Activated B cell treated with CpG ODN at 0.5 μM for 24 hours (primary cell): Measurements from ENCODE around the gene DOCK3. TPM values are rescaled to one million over a fixed set of nuclear protein-coding genes. Genes with fewer than 3 reads are reported as not detected.
"Not testable (repeated sequence)": the region's sequence is repeated elsewhere in the genome, so short reads cannot be mapped to it uniquely, and the experiment has no call there.

Source experiments
- ATAC-seq: fragments of 200-7000 bp; cut with Tn5 transposase; one replicate; pipeline ENCODE4 v1.10.0; 2021; ENCODE audit warnings: low read depth, mild to moderate bottlenecking, moderate library complexity
- CTCF ChIA-PET: fragments of 350-600 bp; sonication (Branson Sonifier 250); formaldehyde crosslinking; loops from one replicate; lab custom pipeline; 2021; ENCODE audit warnings: antibody characterized with exemption; lab: Charles Lee
- POLR2A ChIA-PET: fragments of 350-600 bp; sonication (Branson Sonifier 250); formaldehyde crosslinking; loops from one replicate; lab custom pipeline; 2021; ENCODE audit warnings: antibody characterized with exemption; lab: Charles Lee
- DNase-seq: peaks from one replicate; pipeline ENCODE4 v3.0.0; 2022
- H3K27ac Mint-ChIP-seq: one replicate; pipeline ENCODE4 v1.8.0; 2020; ENCODE audit warnings: mixed read lengths
- H3K27me3 Mint-ChIP-seq: one replicate; pipeline ENCODE4 v1.8.0; 2021; ENCODE audit warnings: mixed read lengths
- H3K36me3 Mint-ChIP-seq: one replicate; pipeline ENCODE4 v1.8.0; 2021; ENCODE audit warnings: low read depth, mixed read lengths
- H3K4me1 Mint-ChIP-seq: one replicate; pipeline ENCODE4 v1.8.0; 2021; ENCODE audit warnings: mixed read lengths
- H3K4me3 Mint-ChIP-seq: one replicate; pipeline ENCODE4 v1.8.0; 2020; ENCODE audit warnings: mild to moderate bottlenecking, mixed read lengths
- H3K9me3 Mint-ChIP-seq: one replicate; pipeline ENCODE4 v1.8.0; 2020; ENCODE audit warnings: mixed read lengths
- CTCF ChIP-seq: fragments of 200-600 bp; IDR thresholded peaks from one replicate; pipeline ENCODE4 v1.8.0; 2022; ENCODE audit warnings: antibody characterized with exemption, mild to moderate bottlenecking
- intact Hi-C: fragments of 100-400 bp; cut with micrococcal nuclease; formaldehyde crosslinking; loops from one replicate; pipeline ENCODE4 v1.15.1; 2024
- total RNA-seq: library from RNA; stranded (reverse); gene quantifications from 2 replicates; pipeline ENCODE4 v1.2.3, GENCODE V29; 2022

DOCK3 gene
- total RNA-seq, 1 donor from 2014 or later = 0.04 TPM

- ATAC-seq (no peak), DNase-seq (no peak)
- Mint-ChIP-seq H3K4me1 (no peaks in the 10 kb centered on the region), H3K27me3 (peaks cover 14% of the 10 kb centered on the region), H3K4me3 (no peak overlapping the region), H3K36me3 (no peaks in the 10 kb centered on the region), H3K27ac (no peak overlapping the region), H3K9me3 (peaks cover 9% of the 10 kb centered on the region)
- no peak for TF ChIP-seq CTCF
- POLR2A ChIA-PET = no interaction called here
- CTCF ChIA-PET = no interaction called here
- intact Hi-C loops = no loop called here
These were observed 448.2 kb downstream of the DOCK3 start for GRCh38 chr3:51122944-51123343.

DNA sequence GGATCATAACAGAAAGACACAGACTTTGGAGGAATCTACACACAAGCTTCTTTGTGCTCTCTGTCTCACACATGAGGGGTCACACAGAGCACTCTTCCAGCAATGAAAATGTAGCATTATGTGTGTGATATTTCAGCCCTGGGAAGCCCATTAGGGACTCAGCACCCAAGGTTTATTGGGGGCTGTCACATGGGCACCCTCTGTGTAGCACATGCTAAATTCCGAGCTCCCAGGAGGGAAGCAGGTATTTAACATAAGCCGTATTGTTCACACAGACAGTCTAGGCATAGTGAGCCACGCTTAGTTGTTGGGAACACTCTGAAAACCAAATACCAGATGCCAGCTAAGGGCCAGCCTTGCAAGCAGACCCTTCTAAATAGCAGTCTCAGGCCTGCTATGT, 448.8 kb downstream of the DOCK3 start:
- POLR2A ChIA-PET = no interaction called here
- ATAC-seq = no peak
- H3K36me3 Mint-ChIP-seq = no peaks in the 10 kb centered on the region

GRCh38 chr3:51131607-51132006, 456.9 kb downstream of the DOCK3 start:
- H3K27ac Mint-ChIP-seq, POLR2A ChIA-PET, H3K4me3 Mint-ChIP-seq, intact Hi-C loops, H3K4me1 Mint-ChIP-seq, CTCF ChIA-PET, DNase-seq, H3K27me3 Mint-ChIP-seq, ATAC-seq, H3K36me3 Mint-ChIP-seq: not testable (repeated sequence)
- H3K9me3 Mint-ChIP-seq = peaks cover 16% of the 10 kb centered on the region

More for the DNA sequence above, 448.8 kb downstream of the DOCK3 start:
- Mint-ChIP-seq H3K27ac (no peak overlapping the region), H3K4me1 (no peaks in the 10 kb centered on the region), H3K27me3 (peaks cover 12% of the 10 kb centered on the region), H3K9me3 (peaks cover 7% of the 10 kb centered on the region), H3K4me3 (no peak overlapping the region)
- intact Hi-C loops = no loop called here
- no peak for TF ChIP-seq CTCF
- DNase-seq = no peak
- CTCF ChIA-PET = no interaction called here

DNA sequence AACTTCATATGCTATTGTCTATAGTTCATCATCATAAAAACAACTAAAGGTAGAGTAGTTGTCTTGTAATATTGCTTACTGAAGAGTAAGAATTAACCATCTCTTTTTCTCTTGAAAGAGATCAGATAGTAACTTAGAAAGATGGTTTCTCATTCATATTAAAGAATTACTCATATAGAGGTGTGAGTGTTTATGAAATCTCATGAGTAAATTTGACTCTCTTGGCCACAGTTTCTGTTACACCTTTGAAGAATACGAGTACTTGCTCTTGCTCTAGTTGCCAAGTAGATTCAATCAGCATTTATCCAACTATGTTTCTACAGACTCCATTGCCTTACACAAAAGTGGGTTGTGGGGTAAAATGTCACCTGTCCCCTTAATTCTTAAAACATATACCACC, 463.0 kb downstream of the DOCK3 start:
- peaks cover 3% of the 10 kb centered on the region for H3K27me3 Mint-ChIP-seq
- H3K9me3 Mint-ChIP-seq = peaks cover 6% of the 10 kb centered on the region
- ChIA-PET POLR2A (no interaction called here), CTCF (no interaction called here)
- ATAC-seq (no peak), DNase-seq (no peak)
- TF ChIP-seq CTCF = no peak
- H3K4me1 Mint-ChIP-seq = no peaks in the 10 kb centered on the region
- no peaks in the 10 kb centered on the region for H3K36me3 Mint-ChIP-seq
- H3K4me3 Mint-ChIP-seq = no peak overlapping the region
- H3K27ac Mint-ChIP-seq = no peak overlapping the region
- intact Hi-C loops = no loop called here

DNA sequence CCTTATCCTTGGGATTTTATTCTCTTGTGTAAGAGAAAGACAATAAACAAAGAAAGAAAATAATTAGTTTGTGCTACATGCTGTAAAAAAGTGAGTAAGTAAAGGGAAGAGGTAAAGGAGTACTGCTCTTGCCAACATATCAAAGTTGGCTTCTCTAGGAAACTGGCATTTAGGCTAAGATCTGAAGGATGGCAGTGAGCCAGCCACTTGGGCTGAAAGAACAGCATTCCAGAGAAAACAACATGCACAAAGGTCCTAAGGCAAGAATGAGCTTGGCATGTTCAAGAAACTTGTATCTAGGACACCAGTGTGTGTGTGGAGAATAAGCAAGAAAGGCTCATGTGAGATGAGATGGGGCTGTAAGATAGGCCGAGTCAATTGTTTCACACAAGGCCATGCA, 464.9 kb downstream of the DOCK3 start:
- ATAC-seq (no peak), DNase-seq (no peak)
- H3K27ac Mint-ChIP-seq = no peak overlapping the region
- no peaks in the 10 kb centered on the region for H3K4me1 Mint-ChIP-seq
- H3K36me3 Mint-ChIP-seq = no peaks in the 10 kb centered on the region
- TF ChIP-seq CTCF = no peak
- ChIA-PET CTCF (no interaction called here), POLR2A (no interaction called here)
- peaks cover 3% of the 10 kb centered on the region for H3K27me3 Mint-ChIP-seq
- intact Hi-C loops = no loop called here
- H3K9me3 Mint-ChIP-seq = no peaks in the 10 kb centered on the region
- no peak overlapping the region for H3K4me3 Mint-ChIP-seq

DNA sequence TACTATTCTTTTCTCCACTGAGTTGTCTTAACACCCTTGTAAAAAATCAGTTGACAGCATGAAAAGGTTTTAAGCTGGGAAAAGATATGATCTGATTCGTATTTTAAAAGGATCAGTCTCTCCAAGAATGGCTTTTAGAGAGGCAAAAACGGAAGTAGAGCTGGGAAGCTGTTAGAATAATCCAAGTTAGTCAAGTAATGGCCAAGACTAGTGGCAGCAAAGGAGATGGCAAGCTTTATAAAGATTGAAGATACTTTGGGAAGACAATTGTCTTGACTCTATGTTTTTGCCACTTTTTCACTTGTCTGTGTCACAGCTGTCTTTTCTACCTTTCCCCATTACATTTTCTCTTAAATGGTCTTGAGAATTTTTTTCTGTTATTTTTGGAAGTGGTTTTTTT, 466.8 kb downstream of the DOCK3 start:
- Mint-ChIP-seq H3K27me3 (no peaks in the 10 kb centered on the region), H3K9me3 (no peaks in the 10 kb centered on the region), H3K4me1 (no peaks in the 10 kb centered on the region), H3K4me3 (no peak overlapping the region), H3K36me3 (no peaks in the 10 kb centered on the region), H3K27ac (no peak overlapping the region)
- ATAC-seq = no peak
- CTCF ChIA-PET = no interaction called here
- no peak for DNase-seq
- TF ChIP-seq CTCF = no peak
- intact Hi-C loops = no loop called here
- POLR2A ChIA-PET = no interaction called here
